Measurements from ENCODE around the gene TMEM185B. TPM values are rescaled to one million over a fixed set of nuclear protein-coding genes. Genes with fewer than 3 reads are reported as not detected.

Gene TMEM185B
- total RNA-seq, 1 donor from 2014 or later: 36.4 TPM

DNA sequence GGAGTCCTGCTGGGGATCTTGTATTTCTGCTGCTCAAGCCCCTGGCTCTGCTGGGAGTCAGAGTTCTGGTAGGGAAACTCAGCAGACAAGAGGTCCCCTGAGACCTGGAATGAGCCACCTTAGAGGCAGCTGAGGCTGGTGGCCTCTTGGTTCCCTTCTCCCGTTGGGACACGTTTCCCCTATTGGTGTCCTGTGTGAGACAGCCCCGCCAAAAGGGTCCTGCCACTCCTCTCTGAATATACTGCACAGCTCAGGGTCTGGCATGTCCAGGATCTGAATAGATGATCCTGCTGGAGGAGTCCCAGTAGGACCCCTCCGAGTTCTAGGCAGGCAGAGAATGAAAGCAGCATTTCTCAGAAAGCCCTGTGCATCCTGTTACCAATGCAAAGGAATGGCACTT lies 27.4 kb upstream of the TMEM185B start:
- Mint-ChIP-seq H3K27ac (ENCODE audit: unreplicated experiment) (no peak overlapping the region), H3K4me1 (ENCODE audit: low read depth) (peaks cover 24% of the 10 kb centered on the region), H3K4me3 (ENCODE audit: unreplicated experiment) (no peak overlapping the region), H3K9me3 (ENCODE audit: low read depth) (no peaks in the 10 kb centered on the region), H3K36me3 (ENCODE audit: low read depth) (no peaks in the 10 kb centered on the region), H3K27me3 (ENCODE audit: low read depth) (peaks cover 7% of the 10 kb centered on the region)
- DNase-seq (ENCODE audit: low spot score): no peak
- TF ChIP-seq, protein P1, sequence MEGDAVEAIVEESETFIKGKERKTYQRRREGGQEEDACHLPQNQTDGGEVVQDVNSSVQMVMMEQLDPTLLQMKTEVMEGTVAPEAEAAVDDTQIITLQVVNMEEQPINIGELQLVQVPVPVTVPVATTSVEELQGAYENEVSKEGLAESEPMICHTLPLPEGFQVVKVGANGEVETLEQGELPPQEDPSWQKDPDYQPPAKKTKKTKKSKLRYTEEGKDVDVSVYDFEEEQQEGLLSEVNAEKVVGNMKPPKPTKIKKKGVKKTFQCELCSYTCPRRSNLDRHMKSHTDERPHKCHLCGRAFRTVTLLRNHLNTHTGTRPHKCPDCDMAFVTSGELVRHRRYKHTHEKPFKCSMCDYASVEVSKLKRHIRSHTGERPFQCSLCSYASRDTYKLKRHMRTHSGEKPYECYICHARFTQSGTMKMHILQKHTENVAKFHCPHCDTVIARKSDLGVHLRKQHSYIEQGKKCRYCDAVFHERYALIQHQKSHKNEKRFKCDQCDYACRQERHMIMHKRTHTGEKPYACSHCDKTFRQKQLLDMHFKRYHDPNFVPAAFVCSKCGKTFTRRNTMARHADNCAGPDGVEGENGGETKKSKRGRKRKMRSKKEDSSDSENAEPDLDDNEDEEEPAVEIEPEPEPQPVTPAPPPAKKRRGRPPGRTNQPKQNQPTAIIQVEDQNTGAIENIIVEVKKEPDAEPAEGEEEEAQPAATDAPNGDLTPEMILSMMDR (IDR thresholded peaks at IDR 0.05): no peak

DNA sequence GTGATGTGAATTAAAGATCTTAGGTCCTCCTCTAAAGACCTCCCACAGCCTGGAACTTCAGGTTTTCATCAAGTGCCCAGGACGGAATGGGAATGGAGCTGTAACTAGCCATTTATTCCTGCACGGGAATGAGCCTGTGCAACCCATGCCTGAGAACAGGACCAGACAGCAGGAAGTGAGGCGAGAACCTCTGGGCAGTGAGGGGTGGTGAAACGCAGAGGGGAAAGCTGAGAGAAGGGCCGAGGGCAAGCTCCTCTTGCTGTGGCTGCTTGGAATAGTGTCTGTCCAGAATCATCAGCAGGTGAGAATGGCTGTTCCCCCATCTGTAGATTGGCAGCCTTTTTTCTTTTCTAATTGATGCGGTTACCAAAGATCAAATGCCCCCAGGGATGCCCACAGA lies 24.7 kb upstream of the TMEM185B start:
- no peak overlapping the region for H3K27ac Mint-ChIP-seq (ENCODE audit: unreplicated experiment)
- no peak overlapping the region for H3K4me3 Mint-ChIP-seq (ENCODE audit: unreplicated experiment)
- TF ChIP-seq, protein P1 (IDR thresholded peaks at IDR 0.05): no peak
- H3K9me3 Mint-ChIP-seq (ENCODE audit: low read depth): no peaks in the 10 kb centered on the region
- H3K27me3 Mint-ChIP-seq (ENCODE audit: low read depth): peaks cover 7% of the 10 kb centered on the region
- peaks cover 11% of the 10 kb centered on the region for H3K4me1 Mint-ChIP-seq (ENCODE audit: low read depth)
- DNase-seq (ENCODE audit: low spot score): no peak
- H3K36me3 Mint-ChIP-seq (ENCODE audit: low read depth): no peaks in the 10 kb centered on the region

GRCh38 chr2:120246546-120247300 lies 23.5 kb upstream of the TMEM185B start:
- H3K36me3 Mint-ChIP-seq (ENCODE audit: low read depth): no peaks in the 10 kb centered on the region
- H3K9me3 Mint-ChIP-seq (ENCODE audit: low read depth): no peaks in the 10 kb centered on the region
- peaks cover 7% of the 10 kb centered on the region for H3K27me3 Mint-ChIP-seq (ENCODE audit: low read depth)
- TF ChIP-seq, protein P1 (IDR thresholded peaks at IDR 0.05): no peak
- no peak overlapping the region for H3K4me3 Mint-ChIP-seq (ENCODE audit: unreplicated experiment)
- H3K27ac Mint-ChIP-seq (ENCODE audit: unreplicated experiment): no peak overlapping the region
- H3K4me1 Mint-ChIP-seq (ENCODE audit: low read depth): peaks cover 4% of the 10 kb centered on the region
- no peak for DNase-seq (ENCODE audit: low spot score)

GRCh38 chr2:120245520-120246332 lies 22.5 kb upstream of the TMEM185B start:
- Mint-ChIP-seq H3K27ac (ENCODE audit: unreplicated experiment) (no peak overlapping the region), H3K4me1 (ENCODE audit: low read depth) (peaks cover 2% of the 10 kb centered on the region), H3K27me3 (ENCODE audit: low read depth) (peaks cover 7% of the 10 kb centered on the region), H3K9me3 (ENCODE audit: low read depth) (no peaks in the 10 kb centered on the region), H3K36me3 (ENCODE audit: low read depth) (no peaks in the 10 kb centered on the region), H3K4me3 (ENCODE audit: unreplicated experiment) (no peak overlapping the region)
- TF ChIP-seq, protein P1 (IDR thresholded peaks at IDR 0.05): no peak
- DNase-seq (ENCODE audit: low spot score): no peak

GRCh38 chr2:120244656-120245519 lies 21.7 kb upstream of the TMEM185B start:
- no peaks in the 10 kb centered on the region for H3K36me3 Mint-ChIP-seq (ENCODE audit: low read depth)
- H3K27me3 Mint-ChIP-seq (ENCODE audit: low read depth): peaks cover 7% of the 10 kb centered on the region
- TF ChIP-seq, protein P1 (IDR thresholded peaks at IDR 0.05): no peak
- no peaks in the 10 kb centered on the region for H3K9me3 Mint-ChIP-seq (ENCODE audit: low read depth)
- H3K4me1 Mint-ChIP-seq (ENCODE audit: low read depth): peaks cover 3% of the 10 kb centered on the region
- no peak for DNase-seq (ENCODE audit: low spot score)
- H3K27ac Mint-ChIP-seq (ENCODE audit: unreplicated experiment): no peak overlapping the region
- H3K4me3 Mint-ChIP-seq (ENCODE audit: unreplicated experiment): no peak overlapping the region
